NCI-H2227 treated with DMSO at 0.1 percent for 48 hours (cell line): ENCODE results near the gene MOCOS.
"Not testable (repeated sequence)": the region's sequence is repeated elsewhere in the genome, so short reads cannot be mapped to it uniquely, and the experiment has no call there.

Experiments
- DNase-seq: peaks from one replicate; lab custom pipeline; 2025; lab: John Stamatoyannopoulos, UW

The MOCOS gene

GRCh38 chr18:36187193-36187825 lies at the start of gene MOCOS:
MOCOS (plus strand) TSS chr18:36187497; CDS start chr18:36187540, 43 bp downstream.
- peak; percentile 30 for DNase-seq

- DNase-seq: no peak
These were observed 48.1 kb upstream of the MOCOS start for GRCh38 chr18:36139245-36139644.

- no peak for DNase-seq
These were observed 45.7 kb upstream of the MOCOS start for GRCh38 chr18:36141576-36141975.

- DNase-seq: no peak
These were observed 44.5 kb upstream of the MOCOS start for GRCh38 chr18:36142751-36143150.

GRCh38 chr18:36143391-36143790 lies 43.9 kb upstream of the MOCOS start:
- no peak for DNase-seq

DNA sequence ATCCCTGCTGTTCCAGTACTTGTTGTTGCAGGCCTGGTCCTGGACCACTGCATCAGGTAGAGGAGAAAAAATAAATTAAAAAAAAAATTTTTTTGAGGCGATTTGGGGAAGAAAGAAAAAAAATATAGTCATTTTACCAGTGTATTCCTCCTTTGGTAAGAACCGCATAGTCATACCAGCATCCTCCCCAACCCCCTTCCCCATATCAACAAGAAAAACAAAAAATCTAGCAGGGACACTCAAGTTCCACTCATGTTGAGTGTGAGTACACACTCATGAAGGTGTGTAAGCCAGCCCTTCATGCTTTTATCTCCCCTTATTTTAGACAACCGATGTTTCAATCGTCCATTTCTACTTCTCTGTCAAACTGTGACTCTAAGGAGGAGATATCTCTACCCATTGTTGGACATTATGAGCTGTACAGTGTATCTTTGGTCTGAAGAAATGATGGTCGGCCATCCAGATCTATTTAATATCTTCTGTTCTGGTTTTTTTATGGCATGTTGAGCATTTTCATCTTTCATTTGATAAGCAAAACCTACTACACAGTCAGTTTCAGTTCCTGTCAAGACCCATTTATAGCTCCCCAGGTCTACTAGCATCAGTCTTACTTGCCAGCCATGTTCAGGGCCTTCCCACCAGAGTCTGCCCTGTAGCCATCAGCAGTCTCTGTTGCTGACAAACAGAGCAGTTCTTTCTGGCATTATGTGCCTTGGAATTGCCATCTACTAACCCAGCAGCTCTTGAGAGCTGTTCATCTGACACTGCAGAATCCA lies 37.6 kb upstream of the MOCOS start:
- DNase-seq: no peak

- DNase-seq: no peak
These were observed 34.5 kb upstream of the MOCOS start for GRCh38 chr18:36152781-36153180.

GRCh38 chr18:36153203-36153602 lies 34.1 kb upstream of the MOCOS start:
- no peak for DNase-seq

DNA sequence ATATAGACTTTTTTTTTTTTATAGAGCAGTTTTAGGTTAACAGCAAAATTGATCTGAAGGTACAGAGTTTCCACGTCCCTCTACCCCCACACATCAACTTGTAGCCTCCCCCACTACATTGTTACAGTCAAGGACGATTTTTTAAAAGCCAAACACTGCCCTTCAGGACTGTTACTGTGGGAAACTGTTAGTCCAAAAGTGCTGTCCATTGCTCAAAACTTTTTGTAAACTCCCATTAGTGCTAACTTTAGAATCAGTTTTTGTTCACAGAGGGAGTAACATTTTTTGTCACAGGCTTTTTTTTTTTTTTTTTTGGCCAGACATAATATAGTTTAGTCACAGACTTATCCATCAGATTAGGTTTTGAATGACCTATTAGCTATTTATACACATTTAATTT lies 33.5 kb upstream of the MOCOS start:
- no peak for DNase-seq

- DNase-seq: no peak
These were observed 31.2 kb upstream of the MOCOS start for GRCh38 chr18:36155851-36156757.

- DNase-seq: no peak
These were observed 29.9 kb upstream of the MOCOS start for GRCh38 chr18:36157441-36157840.

GRCh38 chr18:36158266-36158867 lies 28.9 kb upstream of the MOCOS start:
- no peak for DNase-seq

DNA sequence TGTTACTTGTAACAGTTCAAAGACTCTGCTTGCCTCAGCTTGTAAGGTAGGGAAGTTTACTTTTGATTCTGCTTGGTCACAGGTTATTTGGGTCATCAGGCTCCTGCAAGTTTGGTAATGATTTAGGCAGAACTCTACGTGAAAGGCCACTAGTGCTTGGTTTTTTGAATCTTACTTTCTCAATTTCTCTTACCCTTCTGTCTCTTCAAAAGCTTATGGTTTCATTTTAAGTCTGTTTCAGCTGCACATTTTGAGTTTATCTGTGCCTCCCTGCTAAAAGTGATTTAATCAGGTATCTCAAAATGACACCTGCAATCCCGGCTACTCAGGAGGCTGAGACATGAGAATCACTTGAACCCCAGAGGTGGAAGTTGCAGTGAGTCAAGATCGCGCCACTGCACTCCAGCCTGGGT lies 26.3 kb upstream of the MOCOS start:
- DNase-seq: no peak

DNA sequence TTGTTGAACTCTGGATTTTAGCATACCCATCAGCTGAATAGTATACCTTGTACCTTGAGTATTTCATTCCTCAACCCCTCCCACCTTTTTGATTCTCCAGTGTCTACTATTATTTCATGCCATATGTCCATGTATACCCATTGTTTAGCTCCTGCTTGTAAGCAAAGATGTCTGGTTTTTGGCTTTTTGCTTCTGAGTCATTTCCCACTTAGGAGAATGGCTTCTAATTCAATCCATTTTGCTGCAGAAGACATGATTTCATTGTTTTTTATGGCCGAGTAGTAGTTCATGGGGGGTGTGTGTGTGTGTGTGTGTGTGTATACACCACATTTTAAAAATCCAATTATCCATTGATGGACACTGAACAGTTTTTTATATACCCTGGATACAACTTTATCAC lies 24.3 kb upstream of the MOCOS start:
- DNase-seq: no peak

GRCh38 chr18:36167692-36168218 lies 19.5 kb upstream of the MOCOS start:
- no peak for DNase-seq

DNA sequence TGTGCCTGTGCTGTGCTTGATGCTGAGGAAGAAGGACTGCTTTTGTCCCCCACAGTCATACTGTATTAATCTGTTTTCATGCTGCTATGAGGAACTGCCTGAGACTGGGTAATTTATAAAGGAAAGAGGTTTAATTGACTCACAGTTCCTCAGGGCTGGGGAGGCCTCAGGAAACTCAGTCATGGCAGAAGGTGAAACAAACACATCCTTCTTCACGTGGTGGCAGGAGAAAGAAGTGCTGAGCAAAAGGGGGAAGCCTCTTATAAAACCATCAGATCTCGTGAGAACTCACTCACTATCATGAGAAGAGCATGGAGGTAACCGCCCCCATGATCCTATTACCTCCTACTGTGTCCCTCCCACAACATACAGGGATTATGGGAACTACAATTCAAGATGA lies 19.0 kb upstream of the MOCOS start:
- DNase-seq: not testable (repeated sequence)

DNA sequence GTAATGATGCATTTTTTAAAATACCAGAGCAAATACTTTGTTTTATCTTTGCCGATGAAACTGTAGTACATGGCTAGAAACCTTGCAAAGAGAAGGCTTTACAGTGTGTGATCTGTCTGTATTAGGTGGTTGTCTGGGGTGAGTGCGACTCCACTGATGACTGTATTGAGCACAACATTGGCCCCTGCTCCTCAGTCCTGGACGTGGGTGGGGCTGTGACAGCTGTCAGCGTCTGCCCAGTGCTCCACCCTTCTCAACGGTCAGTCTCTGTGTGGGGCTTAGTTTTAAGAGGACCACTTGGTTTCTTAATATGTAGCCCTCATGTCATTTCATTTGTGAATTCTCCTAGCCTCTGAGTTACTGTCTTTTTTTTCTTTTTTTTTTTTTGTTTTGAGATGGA lies 17.4 kb upstream of the MOCOS start:
- no peak for DNase-seq

- DNase-seq: no peak
These were observed 11.8 kb upstream of the MOCOS start for GRCh38 chr18:36175481-36175880.

- DNase-seq: no peak
These were observed 11.1 kb upstream of the MOCOS start for GRCh38 chr18:36176177-36176584.

DNA sequence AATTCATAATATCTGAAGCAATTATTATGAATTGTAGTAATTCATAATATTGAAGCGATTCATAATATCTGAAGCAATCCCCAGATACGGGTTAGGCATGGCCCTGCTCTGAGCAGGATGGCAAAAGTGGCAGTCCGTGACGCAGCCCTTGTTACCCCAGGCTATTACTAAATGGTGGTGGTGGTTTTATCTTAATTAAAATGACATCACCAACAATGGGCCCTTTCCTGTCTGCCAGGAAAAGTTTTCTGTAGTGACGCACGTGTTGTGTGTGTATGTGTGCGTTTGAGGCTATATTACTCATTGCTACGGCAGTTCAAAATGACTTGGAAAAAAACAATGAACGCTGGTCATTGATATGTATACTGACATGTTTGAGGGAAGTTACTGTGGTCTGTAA lies 10.6 kb upstream of the MOCOS start:
- DNase-seq: no peak

DNA sequence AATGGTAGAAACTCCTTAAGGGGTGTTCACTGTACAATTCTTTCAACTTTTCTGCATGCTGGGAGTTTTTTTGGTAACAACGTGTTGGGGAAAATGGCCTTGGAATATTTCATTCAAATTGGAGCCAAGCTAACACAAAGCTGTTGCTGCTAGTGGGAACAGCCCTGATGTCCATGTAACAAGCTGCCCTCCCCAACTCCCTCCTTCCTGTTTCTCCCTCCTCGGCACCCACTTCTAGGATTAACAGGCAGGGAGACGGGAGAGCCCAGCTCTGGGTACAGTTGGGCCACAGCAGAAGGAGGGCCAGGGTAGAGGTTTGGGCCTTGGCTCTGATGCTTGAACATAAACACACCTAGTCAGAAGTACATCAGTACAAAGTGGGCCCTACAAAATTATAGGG lies 9.4 kb upstream of the MOCOS start:
- DNase-seq: no peak
